GM12891 (cell line): ENCODE measurements around the gene MICB.

Source experiments
- POLR2A ChIP-seq: IDR thresholded peaks from 2 replicates; pipeline ENCODE4 v1.6.1; 2011; ENCODE audit warnings: low read depth, low read length, control low read depth
- POLR2AphosphoS5 ChIP-seq: IDR thresholded peaks from 2 replicates; pipeline ENCODE4 v1.6.1; 2011; ENCODE audit warnings: low read depth, low read length, control low read depth
- POU2F2 ChIP-seq: IDR thresholded peaks from 2 replicates; pipeline ENCODE4 v1.6.1; 2011; ENCODE audit warnings: low read depth, mild to moderate bottlenecking, control low read depth, low read length, moderate library complexity

- TF ChIP-seq POLR2AphosphoS5 (no peak), POLR2A (no peak), POU2F2 (no peak)
These were observed 46.7 kb downstream of the MICB start for GRCh38 chr6:31544676-31545075.
